Kidney (tissue), 14 donors: Measurements from ENCODE around the gene KPNB1. TPM values are rescaled to one million over a fixed set of nuclear protein-coding genes. Genes with fewer than 3 reads are reported as not detected.

Source experiments
- DNase-seq, 5 donors: peaks; one replicate each; pipeline ENCODE4 v3.0.0-alpha.2; 2013 to 2020
- FAIRE-seq: peaks from 2 replicates; lab custom pipeline; 2012; peaks lifted over from hg19 to GRCh38; lab: Jason Lieb, UNC
- H3K27ac ChIP-seq, 2 donors: one replicate each; pipeline ENCODE4 v1.7.0; 2013; ENCODE audit warnings: low read depth in 2 of 2, low read length in 2 of 2, inconsistent platforms in 1 of 2
- H3K27me3 ChIP-seq: one replicate; pipeline ENCODE4 v1.7.1; 2013; ENCODE audit warnings: low read length, inconsistent platforms; ENCODE audit not compliant: control insufficient read depth, insufficient read depth
- H3K36me3 ChIP-seq, 3 donors: one replicate each; pipeline versions ENCODE4 v1.7.0 to v1.7.1; 2013; ENCODE audit warnings: low read length in 3 of 3, control low read depth in 1 of 3, inconsistent platforms in 1 of 3; ENCODE audit not compliant: insufficient read depth in 3 of 3, control insufficient read depth in 2 of 3
- H3K4me1 ChIP-seq, 3 donors: one replicate each; pipeline versions ENCODE4 v1.7.0 to v1.7.1; 2013; ENCODE audit warnings: low read length in 3 of 3, inconsistent platforms in 1 of 3, low read depth in 1 of 3; ENCODE audit not compliant: control insufficient read depth in 2 of 3, insufficient read depth in 2 of 3
- H3K4me3 ChIP-seq, 3 donors: one replicate each; pipeline versions ENCODE4 v1.7.0 to v1.8.1; 2013; ENCODE audit warnings: low read length in 3 of 3, control low read depth in 1 of 3, inconsistent platforms in 1 of 3
- H3K9ac ChIP-seq, 3 donors: one replicate each; pipeline versions ENCODE4 v1.7.0 to v1.7.1; 2013; ENCODE audit warnings: low read length in 3 of 3, control low read depth in 1 of 3, inconsistent platforms in 1 of 3
- H3K9me3 ChIP-seq, 3 donors: one replicate each; pipeline versions ENCODE4 v1.7.0 to v1.7.1; 2013; ENCODE audit warnings: low read length in 3 of 3, control low read depth in 1 of 3, inconsistent platforms in 1 of 3; ENCODE audit not compliant: control insufficient read depth in 2 of 3, insufficient read depth in 1 of 3
- intact Hi-C: fragments of 100-400 bp; cut with DNase I; formaldehyde crosslinking; loops from one replicate; pipeline ENCODE4 v1.11.1; 2022
- polyA plus RNA-seq: library from polyadenylated mRNA; stranded (reverse); fragments of 350-450 nt; fragmentation: Illumina TruSeq; extraction: RNeasy Lipid Tissue Mini Kit (QIAGEN cat#74804); gene quantifications from one replicate; pipeline ENCODE4 v1.2.3, GENCODE V29; 2014; ENCODE audit warnings: low read depth, low replicate concordance; ENCODE audit not compliant: insufficient read depth
- total RNA-seq: library from RNA; stranded (reverse); fragmentation: NEBNext Ultra II Directional; extraction: Animal tissue kit (Norgen Biotek cat#: 25700); gene quantifications from one replicate; pipeline ENCODE4 v1.2.1, GENCODE V29; 2021
- TF ChIP-seq, protein P1 (sequence below): IDR thresholded peaks from 3 replicates; pipeline ENCODE4 v1.5.1; 2012; ENCODE audit warnings: mild to moderate bottlenecking, moderate library complexity, borderline replicate concordance; ENCODE audit not compliant: insufficient read depth; ENCODE audit errors: extremely low read depth
- donor health status: control.
- donor health status: control.
- donor health status: control.
- donor health status: control.
- donor health status: control.
- donor health status: DM: yes; HTN: yes; CAD: no.
- donor health status: Normal renal cell carcinoma (clear cell type).

Gene KPNB1
- total and polyA plus RNA-seq, 2 donors from 2014 or later: 49.1 to 220 TPM

DNA sequence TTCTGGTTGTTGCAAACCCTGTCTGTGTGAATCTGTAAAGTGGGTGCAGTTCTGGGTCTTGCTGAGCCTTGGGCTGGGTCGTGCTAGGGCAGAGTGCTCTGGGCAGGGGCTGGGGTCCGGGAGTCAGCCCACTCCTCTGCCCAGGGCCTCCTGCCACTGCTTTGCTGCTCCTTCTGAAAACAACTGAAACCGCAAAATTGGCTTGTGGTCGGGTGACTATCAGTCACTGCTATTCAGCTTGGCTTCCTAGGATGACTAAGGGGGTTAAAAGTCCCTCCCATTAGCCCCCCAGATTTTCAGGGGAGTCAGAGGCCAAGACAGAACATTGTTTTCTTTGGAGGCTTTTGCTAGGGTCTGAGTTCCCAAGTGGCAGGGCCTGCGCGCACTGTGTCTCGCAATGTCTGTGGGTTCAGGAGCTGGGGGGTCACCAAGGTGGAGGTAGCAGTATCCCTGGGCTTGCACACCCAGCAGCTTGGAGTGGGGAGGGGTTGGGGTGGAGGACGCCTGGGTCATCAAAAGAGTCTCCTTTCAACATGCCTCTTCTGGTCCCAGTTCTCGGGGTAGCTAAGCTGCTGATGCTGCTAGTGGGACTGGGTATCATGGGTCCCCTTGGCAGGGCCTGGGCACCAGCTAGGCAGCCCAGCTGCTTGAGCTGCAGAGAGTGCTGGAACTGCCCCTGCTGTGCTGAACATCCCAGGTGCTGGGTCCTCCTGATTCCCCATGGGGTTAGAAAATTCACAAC, 69.9 kb downstream of the KPNB1 start:
- no peak for FAIRE-seq
- no peaks in the 10 kb centered on the region for H3K9me3 ChIP-seq
- DNase-seq: no peak
- no peaks in the 10 kb centered on the region for H3K36me3 ChIP-seq
- intact Hi-C loops: no loop called here
- H3K27me3 ChIP-seq: peaks cover 8% of the 10 kb centered on the region
- H3K4me3 ChIP-seq: no peak overlapping the region
- no peak overlapping the region for H3K27ac ChIP-seq
- H3K9ac ChIP-seq: no peak overlapping the region
- TF ChIP-seq, protein P1, sequence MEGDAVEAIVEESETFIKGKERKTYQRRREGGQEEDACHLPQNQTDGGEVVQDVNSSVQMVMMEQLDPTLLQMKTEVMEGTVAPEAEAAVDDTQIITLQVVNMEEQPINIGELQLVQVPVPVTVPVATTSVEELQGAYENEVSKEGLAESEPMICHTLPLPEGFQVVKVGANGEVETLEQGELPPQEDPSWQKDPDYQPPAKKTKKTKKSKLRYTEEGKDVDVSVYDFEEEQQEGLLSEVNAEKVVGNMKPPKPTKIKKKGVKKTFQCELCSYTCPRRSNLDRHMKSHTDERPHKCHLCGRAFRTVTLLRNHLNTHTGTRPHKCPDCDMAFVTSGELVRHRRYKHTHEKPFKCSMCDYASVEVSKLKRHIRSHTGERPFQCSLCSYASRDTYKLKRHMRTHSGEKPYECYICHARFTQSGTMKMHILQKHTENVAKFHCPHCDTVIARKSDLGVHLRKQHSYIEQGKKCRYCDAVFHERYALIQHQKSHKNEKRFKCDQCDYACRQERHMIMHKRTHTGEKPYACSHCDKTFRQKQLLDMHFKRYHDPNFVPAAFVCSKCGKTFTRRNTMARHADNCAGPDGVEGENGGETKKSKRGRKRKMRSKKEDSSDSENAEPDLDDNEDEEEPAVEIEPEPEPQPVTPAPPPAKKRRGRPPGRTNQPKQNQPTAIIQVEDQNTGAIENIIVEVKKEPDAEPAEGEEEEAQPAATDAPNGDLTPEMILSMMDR: no peak
- peaks cover 0 to 9% (median 5%) of the 10 kb centered on the region in 3 donors for H3K4me1 ChIP-seq

DNA sequence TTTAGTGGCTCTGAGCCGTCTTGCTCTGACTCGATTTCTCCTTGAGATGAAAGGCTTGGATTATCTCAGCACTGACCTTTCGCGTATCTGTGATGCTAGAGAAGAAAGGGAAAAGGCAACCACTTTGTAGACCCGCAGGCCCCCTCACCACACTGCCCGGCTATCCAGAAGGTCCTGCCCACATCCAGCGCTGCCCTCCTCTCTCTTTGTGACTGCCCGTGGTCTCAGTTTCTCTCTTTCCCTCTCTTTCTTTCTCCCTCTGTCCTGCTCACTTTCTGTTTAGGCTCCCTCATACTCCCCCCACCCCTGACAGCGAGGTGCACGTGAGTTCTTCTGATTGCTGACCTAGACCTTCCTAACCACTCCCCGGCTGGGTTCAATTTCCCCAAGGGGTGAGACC, 70.5 kb downstream of the KPNB1 start:
- intact Hi-C loops: no loop called here
- Histone ChIP-seq H3K4me3 (no peak overlapping the region), H3K27ac (no peak overlapping the region), H3K9me3 (no peaks in the 10 kb centered on the region), H3K4me1 (peaks cover 0 to 9% (median 5%) of the 10 kb centered on the region in 3 donors), H3K36me3 (no peaks in the 10 kb centered on the region), H3K27me3 (peaks cover 8% of the 10 kb centered on the region), H3K9ac (no peak overlapping the region)
- TF ChIP-seq, protein P1: no peak
- no peak for DNase-seq
- no peak for FAIRE-seq

DNA sequence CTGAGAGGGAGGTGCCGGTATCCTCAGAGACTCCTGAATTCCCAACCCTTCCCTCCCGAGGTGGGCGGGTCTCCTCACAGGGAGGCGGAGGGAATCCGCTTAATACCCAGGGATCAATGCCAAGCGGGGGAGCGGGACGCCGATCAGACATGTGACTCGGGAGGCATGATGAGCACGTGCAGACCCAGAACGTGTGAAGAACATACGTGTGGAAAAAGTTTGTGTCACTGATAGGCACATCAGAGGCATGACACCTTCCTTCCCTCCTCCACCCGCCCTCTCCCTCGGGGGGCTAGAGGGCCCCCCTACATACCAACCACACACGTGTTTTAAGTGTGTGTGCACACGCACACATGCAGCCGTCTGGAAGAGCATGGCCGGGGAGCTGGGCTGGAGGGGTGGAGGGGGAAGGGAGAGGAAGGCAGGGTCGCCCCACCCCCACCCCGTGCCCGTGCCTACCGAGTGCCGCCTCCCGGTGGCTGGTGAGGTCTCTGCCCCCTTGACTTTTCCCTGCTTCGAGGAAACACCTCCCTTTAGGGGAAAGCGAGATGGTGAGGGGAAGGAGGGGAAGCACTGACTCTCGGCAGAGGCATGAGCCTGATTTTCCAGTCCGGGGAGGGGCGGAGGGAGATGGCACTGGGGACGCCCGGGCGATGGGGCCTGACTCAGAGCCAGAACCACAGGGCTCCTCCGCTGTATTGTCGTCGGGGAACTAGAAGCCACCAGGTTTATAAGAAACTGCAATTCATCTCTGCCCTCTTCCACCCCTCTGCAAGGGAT, 71.2 kb downstream of the KPNB1 start:
- Histone ChIP-seq H3K9me3 (no peaks in the 10 kb centered on the region), H3K27ac (no peak overlapping the region), H3K27me3 (peaks cover 8% of the 10 kb centered on the region), H3K4me3 (no peak overlapping the region), H3K36me3 (no peaks in the 10 kb centered on the region), H3K9ac (no peak overlapping the region), H3K4me1 (peaks cover 0 to 9% (median 5%) of the 10 kb centered on the region in 3 donors)
- TF ChIP-seq, protein P1: no peak
- intact Hi-C loops: no loop called here
- FAIRE-seq (no peak), DNase-seq (no peak)
